EL (cell line): ENCODE results near the gene STIP1.

Experiments
- DNase-seq: peaks from one replicate; pipeline ENCODE4 v3.0.0-alpha.2; 2016

Gene STIP1

GRCh38 chr11:64203421-64204079 lies 17.6 kb downstream of the STIP1 start:
- DNase-seq, result no peak

- no peak for DNase-seq
These were observed 18.1 kb downstream of the STIP1 start for GRCh38 chr11:64204080-64204440.

GRCh38 chr11:64204464-64204989 lies 18.6 kb downstream of the STIP1 start:
- peak; percentile 92 for DNase-seq

- DNase-seq, result no peak
These were observed 20.7 kb downstream of the STIP1 start, which contains the start of gene FERMT3 for GRCh38 chr11:64206457-64207255. FERMT3 (plus strand) TSS chr11:64206721; CDS start chr11:64207365, 644 bp downstream.

- DNase-seq, result peak; percentile 81
These were observed 21.5 kb downstream of the STIP1 start for GRCh38 chr11:64207256-64208085.

- DNase-seq, result no peak
These were observed 22.3 kb downstream of the STIP1 start for GRCh38 chr11:64208086-64208795.

GRCh38 chr11:64208796-64209562 lies 23.0 kb downstream of the STIP1 start:
- no peak for DNase-seq

- DNase-seq, result no peak
These were observed 23.5 kb downstream of the STIP1 start for GRCh38 chr11:64209563-64209843.

- no peak for DNase-seq
These were observed 24.5 kb downstream of the STIP1 start for GRCh38 chr11:64210301-64211020.

GRCh38 chr11:64211181-64211872 lies 25.4 kb downstream of the STIP1 start:
- DNase-seq, result no peak

- no peak for DNase-seq
These were observed 30.9 kb downstream of the STIP1 start for GRCh38 chr11:64216879-64217278.

- DNase-seq, result no peak
These were observed 32.8 kb downstream of the STIP1 start for GRCh38 chr11:64218628-64219353.

- no peak for DNase-seq
These were observed 33.3 kb downstream of the STIP1 start for GRCh38 chr11:64219354-64219684.

GRCh38 chr11:64219755-64220154 lies 33.8 kb downstream of the STIP1 start:
- DNase-seq, result no peak

GRCh38 chr11:64220271-64220670 lies 34.3 kb downstream of the STIP1 start:
- no peak for DNase-seq

GRCh38 chr11:64220798-64221197 lies 34.8 kb downstream of the STIP1 start:
- no peak for DNase-seq

GRCh38 chr11:64222651-64223000 lies 36.7 kb downstream of the STIP1 start:
- no peak for DNase-seq

- no peak for DNase-seq
These were observed 37.2 kb downstream of the STIP1 start for GRCh38 chr11:64223001-64223651.

- peak; percentile 34 for DNase-seq
These were observed 38.4 kb downstream of the STIP1 start for GRCh38 chr11:64224151-64224890.
